Activated CD4-positive, alpha-beta T cell treated with anti-CD3 and anti-CD28 coated beads, Interleukin-2, amount 10 ng/mL, durations not matched to agents 7 days and 5 days (primary cell): ENCODE results near the gene TAAR8. TPM values are rescaled to one million over a fixed set of nuclear protein-coding genes. Genes with fewer than 3 reads are reported as not detected.
"Not testable (repeated sequence)": the region's sequence is repeated elsewhere in the genome, so short reads cannot be mapped to it uniquely, and the experiment has no call there.

Source experiments
- CTCF ChIA-PET: fragments of 350-600 bp; sonication (Branson Sonifier 250); formaldehyde crosslinking; loops from one replicate; lab custom pipeline; 2021; ENCODE audit warnings: antibody characterized with exemption; lab: Charles Lee
- POLR2A ChIA-PET: fragments of 350-600 bp; sonication (Branson Sonifier 250); formaldehyde crosslinking; loops from one replicate; lab custom pipeline; 2021; ENCODE audit warnings: antibody characterized with exemption; lab: Charles Lee
- DNase-seq: peaks from one replicate; pipeline ENCODE4 v3.0.0-alpha.2; 2020
- H3K27ac Mint-ChIP-seq: one replicate; pipeline ENCODE4 v1.8.0; 2021; ENCODE audit warnings: mild to moderate bottlenecking, moderate library complexity, mixed read lengths
- H3K27me3 Mint-ChIP-seq: one replicate; pipeline ENCODE4 v1.8.0; 2021; ENCODE audit warnings: mixed read lengths
- H3K36me3 Mint-ChIP-seq: one replicate; pipeline ENCODE4 v1.8.0; 2021; ENCODE audit warnings: low read depth, mixed read lengths
- H3K4me1 Mint-ChIP-seq: one replicate; pipeline ENCODE4 v1.8.0; 2021; ENCODE audit warnings: mixed read lengths
- H3K4me3 Mint-ChIP-seq: one replicate; pipeline ENCODE4 v1.8.0; 2021; ENCODE audit warnings: mild to moderate bottlenecking, moderate library complexity, mixed read lengths
- H3K9me3 Mint-ChIP-seq: one replicate; pipeline ENCODE4 v1.8.0; 2021; ENCODE audit warnings: mixed read lengths
- total RNA-seq, 2 experiments: library from RNA; stranded (reverse); gene quantifications; one replicate each; pipeline ENCODE4 v1.2.3, GENCODE V29; 2021

Gene TAAR8
- total RNA-seq, 2 experiments from 2014 or later = not detected

DNA sequence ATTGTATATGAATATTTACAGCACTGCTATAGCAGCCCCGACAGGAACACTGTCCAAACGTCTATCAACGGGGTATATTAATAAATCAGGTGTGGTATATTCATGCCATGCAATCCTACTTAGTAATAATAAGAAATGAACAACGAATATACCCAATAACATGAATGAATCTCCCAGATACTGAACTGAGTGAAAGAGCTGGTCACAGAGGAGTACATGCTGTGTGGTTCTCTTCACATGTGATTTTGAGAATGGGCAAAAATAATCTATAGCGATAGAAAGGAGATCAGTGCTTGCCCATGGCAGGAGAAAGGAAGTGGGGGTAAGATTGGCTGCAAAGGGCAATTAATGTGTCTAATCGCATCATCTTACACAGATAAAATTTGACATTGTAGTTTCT is 13.9 kb downstream of the TAAR8 start:
- H3K4me1 Mint-ChIP-seq = no peaks in the 10 kb centered on the region
- no peak for DNase-seq
- H3K36me3 Mint-ChIP-seq = no peaks in the 10 kb centered on the region
- H3K4me3 Mint-ChIP-seq = no peak overlapping the region
- H3K27ac Mint-ChIP-seq = no peak overlapping the region
- ChIA-PET POLR2A (no interaction called here), CTCF (no interaction called here)
- peaks cover 8% of the 10 kb centered on the region for H3K27me3 Mint-ChIP-seq
- H3K9me3 Mint-ChIP-seq = no peaks in the 10 kb centered on the region

DNA sequence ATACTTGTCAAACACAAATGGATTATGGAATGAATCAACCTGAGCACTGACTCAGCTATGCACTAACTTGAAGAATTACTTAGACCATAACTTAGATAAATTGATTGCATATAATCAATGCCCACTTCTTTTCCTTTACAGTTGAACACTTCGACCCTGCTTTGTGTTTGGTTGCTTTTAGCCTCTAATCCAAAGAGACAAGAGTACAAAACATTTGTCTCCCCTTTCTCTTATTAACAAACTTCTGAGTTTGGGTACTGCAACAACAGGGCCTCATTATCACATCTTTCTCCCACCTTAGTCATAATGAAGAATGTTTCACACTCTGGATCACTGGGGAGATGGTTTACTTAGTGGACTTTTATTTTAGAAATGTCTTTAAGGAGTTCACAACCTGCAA is 15.1 kb downstream of the TAAR8 start:
- Mint-ChIP-seq H3K9me3 (no peaks in the 10 kb centered on the region), H3K4me3 (no peak overlapping the region), H3K36me3 (no peaks in the 10 kb centered on the region), H3K27ac (no peak overlapping the region), H3K4me1 (no peaks in the 10 kb centered on the region), H3K27me3 (peaks cover 10% of the 10 kb centered on the region)
- ChIA-PET CTCF (no interaction called here), POLR2A (no interaction called here)
- DNase-seq = no peak

DNA sequence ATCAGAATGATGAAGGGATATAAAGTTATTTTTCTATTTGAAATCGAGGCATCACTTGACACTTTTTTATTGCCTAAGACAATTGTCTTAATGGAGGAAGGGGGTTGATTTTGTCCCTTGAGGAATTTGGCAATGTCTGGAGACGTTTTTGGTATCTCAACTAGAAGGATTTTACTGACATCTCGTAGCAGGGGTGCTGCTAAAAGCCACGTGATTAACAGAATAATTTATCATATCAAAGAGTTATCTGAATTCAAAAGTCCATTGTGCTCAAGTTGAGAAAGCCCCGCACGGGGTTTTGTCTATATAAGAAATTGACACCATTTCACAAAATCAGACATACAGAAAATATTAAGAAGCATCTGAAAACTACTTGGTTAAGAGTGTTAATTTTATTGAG is 16.1 kb downstream of the TAAR8 start:
- ChIA-PET CTCF (no interaction called here), POLR2A (no interaction called here)
- H3K36me3 Mint-ChIP-seq = no peaks in the 10 kb centered on the region
- DNase-seq = no peak
- H3K27ac Mint-ChIP-seq = no peak overlapping the region
- no peaks in the 10 kb centered on the region for H3K4me1 Mint-ChIP-seq
- H3K4me3 Mint-ChIP-seq = no peak overlapping the region
- peaks cover 13% of the 10 kb centered on the region for H3K27me3 Mint-ChIP-seq
- H3K9me3 Mint-ChIP-seq = no peaks in the 10 kb centered on the region

DNA sequence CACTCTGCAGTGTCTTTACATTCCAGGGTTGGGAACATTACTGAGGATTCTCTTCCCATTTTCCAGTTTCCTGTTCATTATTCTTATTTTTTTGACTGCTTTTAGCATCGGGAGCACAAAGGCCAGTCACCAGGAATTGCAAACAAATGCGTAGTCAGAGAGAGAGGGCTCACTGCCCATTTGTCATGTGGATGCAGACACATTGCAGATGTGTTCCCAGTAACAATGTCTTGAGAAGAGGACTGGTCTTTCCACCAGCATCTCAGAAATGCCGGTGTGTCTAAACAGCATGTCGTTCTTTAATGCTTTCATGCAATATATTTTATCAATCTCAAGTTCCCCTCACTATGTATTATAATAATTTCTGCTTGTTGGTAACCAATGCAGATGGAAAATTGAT is 16.7 kb downstream of the TAAR8 start:
- no peak for DNase-seq
- no peak overlapping the region for H3K27ac Mint-ChIP-seq
- H3K4me3 Mint-ChIP-seq = no peak overlapping the region
- no peaks in the 10 kb centered on the region for H3K9me3 Mint-ChIP-seq
- ChIA-PET POLR2A (no interaction called here), CTCF (no interaction called here)
- no peaks in the 10 kb centered on the region for H3K4me1 Mint-ChIP-seq
- H3K27me3 Mint-ChIP-seq = peaks cover 13% of the 10 kb centered on the region
- H3K36me3 Mint-ChIP-seq = no peaks in the 10 kb centered on the region

DNA sequence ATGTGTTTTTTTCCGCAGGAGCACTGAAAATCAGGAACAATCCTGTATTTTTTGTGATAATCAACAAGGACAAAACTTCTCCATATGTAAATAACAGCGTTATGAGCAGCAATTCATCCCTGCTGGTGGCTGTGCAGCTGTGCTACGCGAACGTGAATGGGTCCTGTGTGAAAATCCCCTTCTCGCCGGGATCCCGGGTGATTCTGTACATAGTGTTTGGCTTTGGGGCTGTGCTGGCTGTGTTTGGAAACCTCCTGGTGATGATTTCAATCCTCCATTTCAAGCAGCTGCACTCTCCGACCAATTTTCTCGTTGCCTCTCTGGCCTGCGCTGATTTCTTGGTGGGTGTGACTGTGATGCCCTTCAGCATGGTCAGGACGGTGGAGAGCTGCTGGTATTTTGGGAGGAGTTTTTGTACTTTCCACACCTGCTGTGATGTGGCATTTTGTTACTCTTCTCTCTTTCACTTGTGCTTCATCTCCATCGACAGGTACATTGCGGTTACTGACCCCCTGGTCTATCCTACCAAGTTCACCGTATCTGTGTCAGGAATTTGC is 17.8 kb downstream of the TAAR8 start, which contains the start of gene TAAR6:
TAAR6 (plus strand) TSS at position 102 of the 557 bp plus-strand sequence; CDS start at position 102, 0 bp downstream.
- no peaks in the 10 kb centered on the region for H3K36me3 Mint-ChIP-seq
- H3K4me1 Mint-ChIP-seq = no peaks in the 10 kb centered on the region
- no peak within 1 kb of the TSS for H3K27ac Mint-ChIP-seq
- no peaks in the 10 kb centered on the region for H3K9me3 Mint-ChIP-seq
- no peak within 1 kb of the TSS for H3K4me3 Mint-ChIP-seq
- peaks cover 17% of the 10 kb centered on the region for H3K27me3 Mint-ChIP-seq
- ChIA-PET POLR2A (no interaction called here), CTCF (no interaction called here)
- DNase-seq = no peak

DNA sequence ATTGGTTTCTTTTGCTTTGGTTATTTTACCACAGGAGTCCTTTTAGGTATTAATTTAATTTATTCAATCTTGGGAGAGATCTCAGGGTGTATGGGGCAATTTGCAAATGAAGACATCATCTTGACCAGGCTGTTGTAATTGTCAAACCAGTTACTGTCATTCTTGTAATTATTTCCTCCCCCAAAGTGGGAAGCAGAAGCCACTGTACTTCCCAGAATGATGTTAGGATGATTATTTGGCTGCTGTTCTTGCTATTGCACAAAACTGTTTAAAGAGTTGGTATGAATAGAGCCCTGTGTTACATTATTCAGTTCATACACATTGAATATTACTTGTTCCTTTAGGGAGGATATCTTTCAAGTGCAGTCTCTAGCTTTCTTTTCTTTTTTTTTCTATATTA is 19.3 kb downstream of the TAAR8 start:
- Mint-ChIP-seq H3K9me3 (no peaks in the 10 kb centered on the region), H3K4me3 (no peak overlapping the region), H3K27ac (no peak overlapping the region), H3K36me3 (no peaks in the 10 kb centered on the region), H3K4me1 (no peaks in the 10 kb centered on the region), H3K27me3 (peaks cover 19% of the 10 kb centered on the region)
- no peak for DNase-seq
- POLR2A ChIA-PET = no interaction called here
- CTCF ChIA-PET = no interaction called here

DNA sequence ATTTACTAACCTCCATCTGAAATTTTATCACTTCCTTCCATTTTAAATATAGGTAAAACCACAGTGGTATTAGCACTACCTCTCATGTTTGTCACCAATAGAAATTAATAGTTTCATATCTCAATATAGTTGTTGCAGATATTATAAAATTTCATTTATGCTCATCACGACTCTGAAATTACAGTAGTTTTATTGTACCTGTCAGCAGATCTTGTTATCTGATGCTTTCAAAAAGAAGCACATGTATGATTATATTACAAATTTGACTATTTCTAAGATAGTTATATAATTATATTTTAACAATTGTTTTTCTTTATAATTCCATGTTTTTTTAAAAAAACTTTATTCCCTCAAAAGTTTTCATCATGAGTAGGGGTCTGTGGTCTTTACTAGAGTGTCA is 32.2 kb downstream of the TAAR8 start:
- CTCF ChIA-PET = no interaction called here
- Mint-ChIP-seq H3K4me3 (no peak overlapping the region), H3K4me1 (no peaks in the 10 kb centered on the region), H3K36me3 (no peaks in the 10 kb centered on the region), H3K27ac (no peak overlapping the region), H3K9me3 (no peaks in the 10 kb centered on the region), H3K27me3 (peaks cover 6% of the 10 kb centered on the region)
- POLR2A ChIA-PET = no interaction called here
- DNase-seq = no peak

DNA sequence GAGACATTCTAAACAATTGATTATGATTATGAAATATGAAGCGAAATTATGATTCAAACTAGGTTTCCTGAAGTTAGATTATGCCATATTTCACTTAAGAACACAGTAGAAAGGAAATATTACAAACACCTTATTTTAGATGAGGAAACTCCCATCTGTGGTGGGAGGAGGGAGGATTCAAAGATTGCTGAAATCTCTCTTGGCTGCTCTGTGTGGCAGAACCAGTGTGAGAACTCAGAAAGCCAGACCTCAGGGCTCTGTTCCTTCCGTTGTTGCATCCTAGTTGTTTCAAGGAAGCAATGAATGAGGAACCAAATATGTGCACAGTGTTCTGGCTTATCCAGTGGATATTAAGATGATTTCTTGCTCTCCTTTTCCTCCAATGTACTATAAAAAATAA is 35.0 kb downstream of the TAAR8 start:
- Mint-ChIP-seq H3K4me3 (no peak overlapping the region), H3K27ac (no peak overlapping the region), H3K27me3 (peaks cover 10% of the 10 kb centered on the region), H3K9me3 (no peaks in the 10 kb centered on the region), H3K4me1 (no peaks in the 10 kb centered on the region), H3K36me3 (no peaks in the 10 kb centered on the region)
- no peak for DNase-seq
- ChIA-PET POLR2A (no interaction called here), CTCF (no interaction called here)

DNA sequence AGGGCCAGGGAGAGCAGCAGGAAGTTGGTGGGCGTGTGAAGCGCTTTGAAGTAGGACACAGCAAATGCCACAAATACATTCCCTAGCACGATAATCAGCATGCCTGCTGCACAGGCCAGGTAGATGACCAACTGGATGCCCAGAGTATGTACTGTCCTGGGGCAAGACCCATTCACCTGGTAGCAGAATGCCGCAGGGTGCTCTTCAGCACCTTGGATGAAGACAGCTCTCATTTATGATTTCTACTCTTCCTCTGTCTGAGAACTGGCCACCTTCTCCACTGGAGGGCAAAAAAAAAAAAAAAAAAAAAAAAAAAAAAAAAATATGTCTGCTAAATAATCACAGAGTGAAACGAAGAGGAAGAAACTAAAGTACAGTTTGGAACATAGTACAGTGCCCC is 37.0 kb downstream of the TAAR8 start, which contains the start of gene TAAR5:
TAAR5 (minus strand) TSS at position 288 of the 400 bp plus-strand sequence; CDS start at position 233, 55 bp downstream.
- POLR2A ChIA-PET = no interaction called here
- H3K27ac Mint-ChIP-seq = no peak within 1 kb of the TSS

DNA sequence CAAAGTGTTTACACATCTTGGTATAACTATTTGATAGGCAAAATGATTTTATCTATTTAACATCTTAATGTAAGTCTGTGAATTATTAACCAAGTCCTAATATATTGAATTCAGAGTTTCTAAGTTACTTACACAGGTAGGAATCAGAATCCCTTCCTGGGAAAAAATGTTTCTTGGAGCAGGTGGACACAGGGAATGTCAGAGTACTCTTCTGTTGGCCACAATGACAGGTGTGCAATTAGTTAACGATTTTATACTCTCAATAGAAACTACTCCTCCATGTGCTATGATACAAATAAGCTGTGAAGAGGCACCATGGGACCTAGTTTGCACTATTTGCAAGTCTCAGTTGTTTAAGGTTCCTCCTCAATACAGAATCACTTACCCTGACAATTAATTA is 37.9 kb downstream of the TAAR8 start:
- no peak overlapping the region for H3K27ac Mint-ChIP-seq
- DNase-seq = no peak
- ChIA-PET CTCF (no interaction called here), POLR2A (no interaction called here)
- no peak overlapping the region for H3K4me3 Mint-ChIP-seq
- H3K9me3 Mint-ChIP-seq = no peaks in the 10 kb centered on the region
- peaks cover 7% of the 10 kb centered on the region for H3K27me3 Mint-ChIP-seq
- H3K36me3 Mint-ChIP-seq = no peaks in the 10 kb centered on the region
- H3K4me1 Mint-ChIP-seq = no peaks in the 10 kb centered on the region

More for the DNA sequence above, 37.0 kb downstream of the TAAR8 start, which contains the start of gene TAAR5:
- Mint-ChIP-seq H3K9me3 (no peaks in the 10 kb centered on the region), H3K36me3 (no peaks in the 10 kb centered on the region), H3K4me1 (no peaks in the 10 kb centered on the region), H3K27me3 (peaks cover 9% of the 10 kb centered on the region), H3K4me3 (no peak within 1 kb of the TSS)
- no peak for DNase-seq
- CTCF ChIA-PET = no interaction called here

DNA sequence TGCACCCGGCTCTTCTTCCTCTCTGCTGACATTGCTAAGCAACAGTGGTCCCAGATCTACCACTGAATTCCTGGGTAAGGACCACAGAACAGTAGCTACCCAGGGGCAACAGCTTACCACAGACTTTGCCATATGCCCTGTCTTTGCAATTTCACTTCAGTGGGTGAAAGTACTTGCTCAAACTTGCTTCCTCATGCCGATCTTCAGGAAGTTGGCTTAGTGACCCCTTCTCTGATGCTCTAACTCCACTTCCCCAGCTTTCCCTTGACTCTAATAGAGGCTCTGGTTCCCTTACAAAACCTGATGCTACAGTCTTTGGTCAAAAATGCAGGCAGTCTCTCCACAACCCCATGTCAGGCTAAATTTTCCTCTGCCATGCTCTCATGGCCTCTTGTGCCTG is 40.4 kb downstream of the TAAR8 start:
- POLR2A ChIA-PET = no interaction called here
- H3K4me3 Mint-ChIP-seq = no peak overlapping the region

DNA sequence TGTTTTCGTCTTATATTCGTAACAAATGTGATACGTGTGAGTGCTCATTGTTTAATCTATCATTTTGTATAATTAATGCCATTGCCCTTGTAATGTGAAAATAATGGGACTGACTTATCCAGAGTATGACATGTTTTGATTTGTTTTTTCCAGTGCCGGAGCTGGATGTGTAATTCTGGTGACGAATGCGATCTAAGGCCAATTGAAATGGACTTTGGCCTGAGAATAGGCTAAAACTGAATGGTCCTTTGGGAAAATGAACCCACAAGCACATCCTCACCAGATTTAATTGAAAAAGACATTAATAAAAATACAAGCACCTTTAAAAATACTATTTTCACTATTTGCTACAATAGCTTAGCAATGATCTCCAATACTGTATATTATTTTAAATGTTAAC is 43.7 kb downstream of the TAAR8 start:
- peaks cover 13% of the 10 kb centered on the region for H3K27me3 Mint-ChIP-seq
- ChIA-PET CTCF (interaction anchor here (0.8 kb wide), 1 partner anchor 8 kb away, joined by 3 read pairs; no protein-coding TSS in a partner anchor), POLR2A (no interaction called here)
- no peaks in the 10 kb centered on the region for H3K9me3 Mint-ChIP-seq
- no peaks in the 10 kb centered on the region for H3K4me1 Mint-ChIP-seq
- H3K4me3 Mint-ChIP-seq = no peak overlapping the region
- H3K27ac Mint-ChIP-seq = no peak overlapping the region
- DNase-seq = no peak
- H3K36me3 Mint-ChIP-seq = no peaks in the 10 kb centered on the region

More for the DNA sequence above, 40.4 kb downstream of the TAAR8 start:
- Mint-ChIP-seq H3K4me1 (no peaks in the 10 kb centered on the region), H3K9me3 (no peaks in the 10 kb centered on the region), H3K27me3 (peaks cover 8% of the 10 kb centered on the region), H3K36me3 (no peaks in the 10 kb centered on the region), H3K27ac (no peak overlapping the region)
- CTCF ChIA-PET = no interaction called here
- no peak for DNase-seq

DNA sequence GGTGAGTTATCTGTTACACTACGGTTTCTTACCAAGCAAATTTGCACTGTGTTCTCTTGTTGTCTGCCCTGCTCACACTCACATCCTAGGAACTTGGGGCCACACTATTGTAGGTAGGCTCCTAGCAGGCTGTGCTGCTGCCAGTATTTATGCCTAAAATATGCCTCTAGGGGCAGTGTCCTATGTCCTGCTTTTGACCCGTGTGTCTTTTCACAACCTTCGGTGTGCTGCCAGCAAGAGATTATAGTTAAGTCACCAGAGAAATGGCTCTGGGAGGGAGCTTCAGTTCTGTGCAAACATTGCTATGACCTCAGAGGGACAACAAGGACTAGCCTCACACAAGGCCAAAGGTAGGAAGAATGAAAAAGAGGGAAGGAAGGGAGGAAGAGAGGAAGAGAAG is 46.0 kb downstream of the TAAR8 start:
- Mint-ChIP-seq H3K4me1 (no peaks in the 10 kb centered on the region), H3K27me3 (peaks cover 11% of the 10 kb centered on the region), H3K4me3 (no peak overlapping the region), H3K27ac (no peak overlapping the region), H3K9me3 (no peaks in the 10 kb centered on the region), H3K36me3 (no peaks in the 10 kb centered on the region)
- CTCF ChIA-PET = no interaction called here
- POLR2A ChIA-PET = no interaction called here
- no peak for DNase-seq

DNA sequence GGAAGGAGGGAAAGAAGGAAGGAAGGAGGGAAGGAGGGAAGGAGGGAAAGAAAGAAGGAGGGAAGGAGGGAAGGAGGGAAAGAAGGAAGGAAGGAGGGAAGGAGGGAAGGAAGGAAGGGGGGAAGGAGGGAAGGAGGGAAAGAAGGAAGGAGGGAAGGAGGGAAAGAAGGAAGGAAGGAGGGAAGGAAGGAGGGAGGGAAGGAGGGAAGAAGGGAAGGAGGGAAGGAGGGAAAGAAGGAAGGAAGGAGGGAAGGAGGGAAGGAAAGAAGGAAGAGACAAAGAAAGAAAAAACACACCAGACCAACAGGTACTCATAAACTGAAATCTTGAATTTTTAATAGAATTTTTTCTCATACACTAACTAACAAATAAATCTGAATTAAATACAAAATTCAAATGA is 48.4 kb downstream of the TAAR8 start:
- CTCF ChIA-PET, H3K27me3 Mint-ChIP-seq, DNase-seq, H3K9me3 Mint-ChIP-seq, POLR2A ChIA-PET, H3K4me1 Mint-ChIP-seq, H3K27ac Mint-ChIP-seq, H3K36me3 Mint-ChIP-seq, H3K4me3 Mint-ChIP-seq: not testable (repeated sequence)
